ENCODE data around the gene NHLH2. TPM values are rescaled to one million over a fixed set of nuclear protein-coding genes. Genes with fewer than 3 reads are reported as not detected.

NHLH2 gene
- total RNA-seq, 1 donor from 2014 or later: 0.10 TPM

DNA sequence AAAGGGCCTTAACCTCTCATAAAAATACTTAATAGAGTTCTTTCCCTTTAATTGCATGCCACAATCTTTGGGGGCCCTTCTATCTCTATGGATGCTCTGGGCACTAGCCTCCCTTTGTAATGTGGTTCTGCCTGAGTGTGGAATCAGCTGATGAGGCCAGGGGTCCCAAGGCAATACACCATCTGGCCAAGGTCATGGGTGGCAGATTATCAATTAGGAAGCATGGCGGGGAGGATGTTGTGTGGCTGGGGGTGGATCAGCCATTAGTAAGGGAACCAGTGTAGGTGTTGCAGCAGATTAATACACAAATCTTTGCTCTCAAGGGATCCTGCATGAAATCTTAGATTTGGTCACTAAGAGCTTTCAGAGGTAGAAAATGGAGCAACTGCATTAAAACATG is 35.3 kb downstream of the NHLH2 start:
- DNase-seq (ENCODE audit: low read depth): no peak

DNA sequence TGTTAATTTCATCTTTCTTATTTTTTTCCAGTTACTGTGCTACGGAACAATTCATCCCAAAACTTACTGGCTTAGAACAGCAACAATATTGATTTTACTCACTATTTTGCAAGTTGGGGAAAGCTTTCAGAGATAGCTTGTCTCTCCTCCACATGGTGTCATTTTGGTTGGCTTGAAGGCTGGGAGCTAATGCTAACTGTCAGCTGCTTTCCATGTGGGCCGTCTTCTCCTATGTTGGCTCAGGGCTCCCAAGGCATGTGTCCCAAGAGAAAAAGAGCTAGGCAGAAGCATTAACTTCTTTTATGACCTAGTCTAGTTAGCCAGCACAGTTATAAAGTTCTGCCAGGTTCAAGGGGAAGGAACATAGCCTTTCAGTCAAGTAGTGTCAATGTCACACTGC is 38.5 kb downstream of the NHLH2 start:
- DNase-seq (ENCODE audit: low read depth): no peak

DNA sequence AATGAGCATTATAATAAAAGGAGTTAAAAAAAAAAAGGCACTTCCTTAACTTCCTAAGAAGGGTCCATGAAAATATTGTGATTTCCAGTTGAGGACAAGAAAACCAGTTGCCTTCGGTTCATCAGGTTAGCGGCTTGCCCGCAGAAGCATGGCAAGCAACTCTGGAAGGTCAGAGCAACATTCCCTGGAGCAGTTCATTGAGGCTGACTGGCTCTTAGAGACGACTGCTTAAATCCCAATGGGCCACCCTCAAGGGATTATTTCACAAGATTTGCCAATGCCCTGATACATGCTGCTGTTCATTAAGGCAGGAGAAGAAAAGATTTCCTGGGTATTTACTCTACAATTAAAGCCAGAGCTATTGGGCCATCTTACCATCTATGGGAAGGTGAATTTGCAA is 43.4 kb downstream of the NHLH2 start:
- DNase-seq (ENCODE audit: low read depth): no peak

DNA sequence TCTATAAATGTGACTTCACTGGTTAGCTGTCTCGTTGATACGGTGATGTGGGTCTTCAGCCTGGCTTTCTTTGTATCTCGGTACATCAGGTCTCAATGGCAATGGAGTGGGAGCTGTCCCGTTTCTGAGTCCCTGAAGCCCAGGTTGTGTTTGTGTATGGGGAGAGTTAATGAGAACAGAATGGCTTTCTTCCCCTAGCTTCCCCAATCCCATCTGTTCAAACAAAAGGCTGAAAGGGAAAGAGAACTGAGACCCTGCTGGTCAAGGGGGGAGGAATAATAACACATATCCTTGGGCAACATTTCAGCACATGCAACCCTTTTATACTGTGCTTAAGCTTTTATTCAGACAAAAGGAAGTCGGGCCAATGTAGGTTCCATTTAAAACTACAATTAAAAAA is 44.0 kb downstream of the NHLH2 start:
- DNase-seq (ENCODE audit: low read depth): no peak

DNA sequence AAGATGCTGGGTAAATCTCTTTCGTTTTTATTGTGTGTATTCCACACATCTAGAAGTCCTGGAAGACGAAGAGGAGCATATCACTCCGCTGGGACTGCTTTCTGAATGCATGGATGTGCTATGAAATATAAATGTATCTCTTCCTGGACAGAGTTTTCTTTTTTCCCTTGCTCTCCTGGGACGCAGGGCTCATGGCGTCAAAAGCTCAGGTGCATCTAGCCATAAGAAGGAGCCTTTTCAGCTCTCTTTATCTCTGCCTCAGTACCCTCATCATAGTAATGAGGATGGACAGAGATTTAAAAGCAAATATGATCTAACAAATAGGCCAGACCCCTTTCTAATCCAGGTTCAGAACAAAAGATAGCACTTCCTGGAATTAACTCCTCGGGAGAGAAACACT is 44.9 kb downstream of the NHLH2 start:
- no peak for DNase-seq (ENCODE audit: low read depth)

DNA sequence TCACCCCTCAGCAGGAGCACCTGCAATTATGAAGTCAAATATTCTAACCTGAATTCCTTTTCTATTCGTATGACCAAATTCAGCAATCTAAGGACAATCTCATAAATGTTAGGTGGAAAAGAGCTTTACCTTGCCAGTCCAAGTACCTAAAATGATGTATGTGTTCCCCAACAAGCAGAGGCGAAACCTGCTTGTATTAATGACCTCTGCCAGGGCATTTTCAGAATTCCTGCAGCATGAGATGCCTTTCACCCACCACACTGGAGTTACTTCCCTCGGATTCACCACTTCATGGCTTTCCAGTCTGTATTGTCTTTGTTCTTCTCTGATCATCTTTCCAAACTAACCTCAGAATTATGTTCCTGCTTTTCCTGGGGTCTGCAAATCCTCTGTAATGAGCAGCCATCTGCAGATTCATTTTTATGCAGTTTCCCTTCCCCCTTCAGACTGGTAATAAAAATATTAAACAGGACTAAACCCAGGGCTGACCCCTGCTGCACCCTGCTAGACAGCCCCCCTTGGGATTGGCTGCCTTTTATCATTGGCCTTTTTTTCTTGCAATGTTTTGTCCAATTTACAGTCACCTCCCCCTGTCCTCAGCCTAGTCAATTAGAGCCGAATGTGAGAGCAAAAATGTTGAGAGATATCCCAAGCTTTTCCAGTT is 45.8 kb downstream of the NHLH2 start:
- no peak for DNase-seq (ENCODE audit: low read depth)

DNA sequence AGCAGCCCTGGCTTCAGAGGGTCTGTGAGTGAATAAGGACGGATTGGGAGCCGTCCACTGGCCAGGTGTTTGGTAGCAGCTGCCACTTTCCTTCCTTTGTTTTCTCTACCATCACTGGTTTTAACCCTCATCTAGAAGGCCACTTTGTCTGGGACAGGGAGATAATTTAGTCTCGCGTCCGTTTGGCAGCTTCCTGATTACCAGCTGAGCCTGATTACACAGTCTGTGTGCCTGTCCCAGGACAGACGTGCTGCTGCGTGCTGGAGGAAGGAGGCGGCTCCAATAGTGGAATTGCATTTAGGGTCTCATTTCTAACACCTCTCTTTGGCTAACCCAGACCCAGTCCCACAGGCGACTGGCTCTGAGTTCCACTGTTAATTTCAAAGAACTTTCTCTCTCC is 47.8 kb downstream of the NHLH2 start:
- no peak for DNase-seq (ENCODE audit: low read depth)

DNA sequence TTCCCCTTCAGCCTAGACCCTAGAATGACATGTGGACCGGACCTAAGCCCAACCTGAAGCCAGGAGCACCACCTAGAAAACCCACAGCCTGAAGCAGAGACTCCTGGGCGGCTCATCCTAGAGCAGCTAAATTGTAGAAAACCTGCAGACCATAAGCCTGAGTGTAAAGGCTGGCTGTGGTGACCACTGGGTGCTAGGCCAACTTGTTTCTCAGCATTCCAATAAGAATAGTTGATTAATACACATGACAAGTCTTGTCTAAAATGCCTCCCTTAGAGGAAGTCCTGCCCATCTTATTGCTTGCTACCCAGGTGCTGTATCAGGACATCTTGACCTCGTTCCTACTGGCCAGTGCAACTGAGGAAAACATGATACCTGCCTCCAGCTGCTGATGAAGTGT is 49.1 kb downstream of the NHLH2 start:
- no peak for DNase-seq (ENCODE audit: low read depth)

DNA sequence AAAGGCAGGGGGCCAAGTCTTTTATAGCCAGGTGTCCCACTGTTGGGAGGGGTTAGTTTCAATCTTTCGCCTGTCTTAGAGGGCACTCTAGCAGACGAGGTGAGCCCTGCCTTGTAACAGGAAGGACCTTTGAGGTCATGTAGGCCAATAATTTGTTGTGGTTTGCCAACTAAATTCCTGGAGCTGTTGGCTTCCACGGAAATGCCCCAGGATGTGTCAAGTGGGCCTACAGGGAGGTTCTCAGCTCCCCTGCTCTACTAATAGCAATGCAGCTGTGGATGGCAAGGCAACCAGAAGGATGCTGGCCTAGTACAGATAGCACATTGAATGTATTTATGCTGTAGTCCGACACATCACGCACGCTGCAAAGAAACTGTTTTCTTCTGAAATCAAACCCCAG is 50.1 kb downstream of the NHLH2 start:
- no peak for DNase-seq (ENCODE audit: low read depth)

DNA sequence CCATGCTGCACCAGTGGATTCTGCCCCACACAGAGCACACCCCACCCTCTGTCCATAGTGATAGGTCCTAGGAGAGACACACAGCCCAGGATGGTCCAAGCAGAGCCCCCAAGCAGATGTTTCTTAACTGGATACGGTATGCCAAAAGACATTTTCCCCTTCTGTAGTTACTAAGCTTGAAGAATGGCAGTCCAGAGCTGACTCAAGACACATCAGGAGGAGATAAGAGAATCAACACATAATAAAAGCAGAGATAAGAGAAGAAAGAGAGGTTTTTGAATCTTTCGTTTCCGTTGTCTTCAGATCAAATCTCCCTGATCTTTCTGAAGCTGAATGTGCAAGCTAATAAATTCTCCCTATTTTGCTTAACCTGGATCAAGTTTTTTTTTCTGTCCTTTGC is 50.6 kb downstream of the NHLH2 start:
- DNase-seq (ENCODE audit: low read depth): no peak

Other genes starting within 250 kb of the NHLH2 start
- 14.1 and 14.7 TPM in 2 replicates for gene VANGL1, start 199.2 kb downstream of the NHLH2 start, total RNA-seq
- not detected in 2 replicates for gene CASQ2, start 72.4 kb downstream of the NHLH2 start, total RNA-seq
- 3.5 and 15.7 TPM in 2 replicates for gene SLC22A15, start 135.4 kb upstream of the NHLH2 start, total RNA-seq